HG03354 (cell line): ENCODE data around the gene BBOF1.
"Not testable (repeated sequence)": the region's sequence is repeated elsewhere in the genome, so short reads cannot be mapped to it uniquely, and the experiment has no call there.

Experiments used
- ATAC-seq: cut with Tn5 transposase; IDR thresholded peaks from one replicate; pipeline ENCODE4 v1.9.1; 2021; ENCODE audit warnings: mild to moderate bottlenecking; ENCODE audit not compliant: unreplicated experiment, poor library complexity, severe bottlenecking

BBOF1 gene

GRCh38 chr14:74018586-74019407 lies at the start of gene BBOF1, which contains the start of gene ENTPD5:
Gene BBOF1, plus strand, starts transcription at chr14:74019349. Its CDS starts 130 bp downstream, at chr14:74019479.
Gene ENTPD5, minus strand, starts transcription at chr14:74019288. Its CDS starts 31,186 bp downstream, at chr14:73988102.
- ATAC-seq = peak; percentile 89

- no peak for ATAC-seq
These were observed 45.7 kb upstream of the BBOF1 start for GRCh38 chr14:73973497-73973896.

GRCh38 chr14:73976125-73976524 lies 43.0 kb upstream of the BBOF1 start:
- ATAC-seq = no peak

- ATAC-seq = no peak
These were observed 41.3 kb upstream of the BBOF1 start for GRCh38 chr14:73977896-73978295.

- no peak for ATAC-seq
These were observed 31.1 kb upstream of the BBOF1 start for GRCh38 chr14:73988065-73988464.

GRCh38 chr14:73988656-73989055 lies 30.5 kb upstream of the BBOF1 start:
- ATAC-seq = not testable (repeated sequence)

- ATAC-seq = no peak
These were observed 28.1 kb upstream of the BBOF1 start for GRCh38 chr14:73991092-73991491.

GRCh38 chr14:73994926-73995325 lies 24.2 kb upstream of the BBOF1 start:
- ATAC-seq = not testable (repeated sequence)

GRCh38 chr14:73995977-73996378 lies 23.2 kb upstream of the BBOF1 start:
- no peak for ATAC-seq

GRCh38 chr14:73996731-73997107 lies 22.4 kb upstream of the BBOF1 start:
- ATAC-seq = no peak

GRCh38 chr14:73997108-73997943 lies 21.8 kb upstream of the BBOF1 start:
- ATAC-seq = no peak

GRCh38 chr14:73997944-73998447 lies 21.2 kb upstream of the BBOF1 start:
- ATAC-seq = no peak

- ATAC-seq = no peak
These were observed 20.4 kb upstream of the BBOF1 start for GRCh38 chr14:73998726-73999125.

- not testable (repeated sequence) for ATAC-seq
These were observed 13.5 kb upstream of the BBOF1 start for GRCh38 chr14:74005664-74006063.

- no peak for ATAC-seq
These were observed 10.2 kb upstream of the BBOF1 start for GRCh38 chr14:74008843-74009499.

- ATAC-seq = no peak
These were observed 4.8 kb upstream of the BBOF1 start for GRCh38 chr14:74014299-74014698.

GRCh38 chr14:74015176-74015575 lies 4.0 kb upstream of the BBOF1 start:
- ATAC-seq = no peak

- ATAC-seq = no peak
These were observed 3.2 kb upstream of the BBOF1 start for GRCh38 chr14:74015963-74016362.

GRCh38 chr14:74018174-74018585 lies 969 bp upstream of the BBOF1 start:
- ATAC-seq = no peak
